ENCODE results near the gene PEX16.

DNA sequence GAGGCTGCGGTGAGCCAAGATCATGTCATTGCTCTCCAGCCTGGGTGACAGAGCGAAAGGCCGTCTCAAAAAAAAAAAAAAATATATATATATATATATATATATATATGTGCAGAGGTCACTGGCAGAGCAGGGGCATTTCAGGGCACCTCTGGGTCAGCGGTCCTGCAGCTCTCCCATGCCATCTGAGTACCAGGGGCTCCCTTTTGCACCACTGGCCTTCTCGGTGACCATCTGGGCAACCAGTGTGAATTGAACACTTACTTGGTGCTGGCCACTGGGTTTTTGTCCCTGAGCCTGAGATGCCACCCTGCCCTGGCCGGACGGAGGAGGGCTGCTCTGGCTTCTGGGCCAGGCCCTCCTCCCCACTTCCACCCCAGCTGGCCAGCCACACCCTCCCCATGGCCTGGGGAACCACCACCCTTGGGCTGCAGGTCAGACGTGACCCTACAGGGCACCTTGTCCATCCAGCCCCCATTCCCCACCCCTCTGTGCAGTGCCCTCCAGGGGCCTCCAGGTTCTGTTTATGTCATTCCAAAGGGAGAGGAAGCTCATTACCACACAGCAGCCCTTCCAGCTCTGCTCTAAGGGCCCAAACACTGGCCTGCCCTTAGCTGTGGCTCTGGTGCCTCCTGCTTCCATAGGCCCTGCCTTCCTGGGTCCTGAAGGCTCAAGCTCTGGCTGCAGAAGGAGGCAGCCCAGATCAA, 22.0 kb downstream of the PEX16 start:
- TF ChIP-seq, protein P1, sequence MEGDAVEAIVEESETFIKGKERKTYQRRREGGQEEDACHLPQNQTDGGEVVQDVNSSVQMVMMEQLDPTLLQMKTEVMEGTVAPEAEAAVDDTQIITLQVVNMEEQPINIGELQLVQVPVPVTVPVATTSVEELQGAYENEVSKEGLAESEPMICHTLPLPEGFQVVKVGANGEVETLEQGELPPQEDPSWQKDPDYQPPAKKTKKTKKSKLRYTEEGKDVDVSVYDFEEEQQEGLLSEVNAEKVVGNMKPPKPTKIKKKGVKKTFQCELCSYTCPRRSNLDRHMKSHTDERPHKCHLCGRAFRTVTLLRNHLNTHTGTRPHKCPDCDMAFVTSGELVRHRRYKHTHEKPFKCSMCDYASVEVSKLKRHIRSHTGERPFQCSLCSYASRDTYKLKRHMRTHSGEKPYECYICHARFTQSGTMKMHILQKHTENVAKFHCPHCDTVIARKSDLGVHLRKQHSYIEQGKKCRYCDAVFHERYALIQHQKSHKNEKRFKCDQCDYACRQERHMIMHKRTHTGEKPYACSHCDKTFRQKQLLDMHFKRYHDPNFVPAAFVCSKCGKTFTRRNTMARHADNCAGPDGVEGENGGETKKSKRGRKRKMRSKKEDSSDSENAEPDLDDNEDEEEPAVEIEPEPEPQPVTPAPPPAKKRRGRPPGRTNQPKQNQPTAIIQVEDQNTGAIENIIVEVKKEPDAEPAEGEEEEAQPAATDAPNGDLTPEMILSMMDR (IDR thresholded peaks at IDR 0.05), result no peak
- TF ChIP-seq POLR2AphosphoS5 (IDR thresholded peaks at IDR 0.05), result no peak
- no peak for TF ChIP-seq EP300 (IDR thresholded peaks at IDR 0.05)

Data from stomach (tissue), 4 donors.